IPS-20b (cell line): ENCODE data around the gene CCR5AS.
"Not testable (repeated sequence)": the region's sequence is repeated elsewhere in the genome, so short reads cannot be mapped to it uniquely, and the experiment has no call there.

Source experiments
- H3K27ac ChIP-seq: one replicate; pipeline ENCODE4 v1.5.1; 2013; ENCODE audit warnings: low read length
- H3K27me3 ChIP-seq: 2 replicates; pipeline ENCODE4 v1.6.1; 2013; ENCODE audit warnings: mild to moderate bottlenecking, low read length, inconsistent platforms; ENCODE audit not compliant: insufficient read depth
- H3K36me3 ChIP-seq: 2 replicates; pipeline ENCODE4 v1.6.1; 2013; ENCODE audit warnings: low read depth, mild to moderate bottlenecking, inconsistent platforms, low read length, moderate library complexity; ENCODE audit not compliant: insufficient read depth
- H3K4me1 ChIP-seq: 2 replicates; pipeline ENCODE4 v1.6.1; 2013; ENCODE audit warnings: mild to moderate bottlenecking, control low read depth, inconsistent platforms, low read length, moderate library complexity; ENCODE audit not compliant: insufficient read depth
- H3K4me3 ChIP-seq: 2 replicates; pipeline ENCODE4 v1.5.1; 2013; ENCODE audit warnings: mild to moderate bottlenecking, low read length, inconsistent platforms
- H3K9ac ChIP-seq: 2 replicates; pipeline ENCODE4 v1.6.1; 2013; ENCODE audit warnings: low read depth, mild to moderate bottlenecking, inconsistent platforms, low read length, moderate library complexity
- H3K9me3 ChIP-seq: 2 replicates; pipeline ENCODE4 v1.6.1; 2013; ENCODE audit warnings: mild to moderate bottlenecking, low read depth, low read length, inconsistent platforms; ENCODE audit not compliant: insufficient read depth

Gene CCR5AS

GRCh38 chr3:46337911-46338310, 69.0 kb downstream of the CCR5AS start:
- Histone ChIP-seq H3K4me3 (no peak overlapping the region), H3K9me3 (peaks cover 23% of the 10 kb centered on the region), H3K27ac (no peak overlapping the region), H3K27me3 (no peaks in the 10 kb centered on the region), H3K9ac (no peak overlapping the region), H3K4me1 (no peaks in the 10 kb centered on the region), H3K36me3 (no peaks in the 10 kb centered on the region)

- H3K4me3 ChIP-seq, result no peak overlapping the region
- H3K27ac ChIP-seq, result no peak overlapping the region
- no peaks in the 10 kb centered on the region for H3K27me3 ChIP-seq
- peaks cover 23% of the 10 kb centered on the region; the same call in 1 of the 2 replicates for H3K9me3 ChIP-seq
- no peak overlapping the region for H3K9ac ChIP-seq
- no peaks in the 10 kb centered on the region for H3K36me3 ChIP-seq
- H3K4me1 ChIP-seq, result no peaks in the 10 kb centered on the region
These were observed 71.3 kb downstream of the CCR5AS start for GRCh38 chr3:46335541-46335940.

- no peak overlapping the region for H3K4me3 ChIP-seq
- no peaks in the 10 kb centered on the region for H3K27me3 ChIP-seq
- H3K9me3 ChIP-seq, result peaks cover 22% of the 10 kb centered on the region; the same call in 1 of the 2 replicates
- no peak overlapping the region for H3K9ac ChIP-seq
- H3K36me3 ChIP-seq, result no peaks in the 10 kb centered on the region
- no peak overlapping the region for H3K27ac ChIP-seq
- H3K4me1 ChIP-seq, result no peaks in the 10 kb centered on the region
These were observed 72.0 kb downstream of the CCR5AS start for GRCh38 chr3:46334741-46335478.

GRCh38 chr3:46330676-46331075, 76.2 kb downstream of the CCR5AS start:
- not testable (repeated sequence) for H3K27me3 ChIP-seq, H3K4me3 ChIP-seq, H3K9ac ChIP-seq, H3K36me3 ChIP-seq, H3K4me1 ChIP-seq, H3K27ac ChIP-seq, H3K9me3 ChIP-seq

GRCh38 chr3:46325645-46326300, 81.1 kb downstream of the CCR5AS start:
- H3K36me3 ChIP-seq, result no peaks in the 10 kb centered on the region
- no peaks in the 10 kb centered on the region for H3K4me1 ChIP-seq
- no peaks in the 10 kb centered on the region; the same call in 1 of the 2 replicates for H3K9me3 ChIP-seq
- no peak overlapping the region for H3K4me3 ChIP-seq
- no peak overlapping the region for H3K27ac ChIP-seq
- no peak overlapping the region for H3K9ac ChIP-seq
- no peaks in the 10 kb centered on the region; the same call in 1 of the 2 replicates for H3K27me3 ChIP-seq

GRCh38 chr3:46324036-46324435, 82.8 kb downstream of the CCR5AS start:
- Histone ChIP-seq H3K4me3 (no peak overlapping the region), H3K36me3 (no peaks in the 10 kb centered on the region), H3K27ac (no peak overlapping the region), H3K9ac (no peak overlapping the region), H3K4me1 (no peaks in the 10 kb centered on the region), H3K27me3 (no peaks in the 10 kb centered on the region; the same call in 1 of the 2 replicates), H3K9me3 (no peaks in the 10 kb centered on the region; the same call in 1 of the 2 replicates)

- Histone ChIP-seq H3K4me3 (no peak overlapping the region), H3K36me3 (no peaks in the 10 kb centered on the region), H3K9ac (no peak overlapping the region)
These were observed 85.3 kb downstream of the CCR5AS start for GRCh38 chr3:46321461-46322104.

GRCh38 chr3:46318207-46318927, 88.5 kb downstream of the CCR5AS start:
- H3K36me3 ChIP-seq, result no peaks in the 10 kb centered on the region
- H3K9me3 ChIP-seq, result no peaks in the 10 kb centered on the region; the same call in 1 of the 2 replicates
- no peak overlapping the region for H3K27ac ChIP-seq
- H3K27me3 ChIP-seq, result no peaks in the 10 kb centered on the region; the same call in 1 of the 2 replicates
- H3K4me1 ChIP-seq, result no peaks in the 10 kb centered on the region
- H3K4me3 ChIP-seq, result no peak overlapping the region
- H3K9ac ChIP-seq, result no peak overlapping the region

More at GRCh38 chr3:46321461-46322104, 85.3 kb downstream of the CCR5AS start:
- Histone ChIP-seq H3K4me1 (no peaks in the 10 kb centered on the region), H3K9me3 (no peaks in the 10 kb centered on the region; the same call in 1 of the 2 replicates), H3K27me3 (no peaks in the 10 kb centered on the region; the same call in 1 of the 2 replicates), H3K27ac (no peak overlapping the region)

GRCh38 chr3:46316206-46316605, 90.7 kb downstream of the CCR5AS start:
- Histone ChIP-seq H3K27ac (no peak overlapping the region), H3K4me3 (no peak overlapping the region), H3K4me1 (peaks cover 5% of the 10 kb centered on the region), H3K9me3 (no peaks in the 10 kb centered on the region), H3K9ac (no peak overlapping the region), H3K27me3 (no peaks in the 10 kb centered on the region), H3K36me3 (no peaks in the 10 kb centered on the region)

GRCh38 chr3:46314517-46314916, 92.3 kb downstream of the CCR5AS start:
- H3K9ac ChIP-seq, result no peak overlapping the region
- peaks cover 11% of the 10 kb centered on the region for H3K4me1 ChIP-seq
- H3K27ac ChIP-seq, result no peak overlapping the region
- H3K27me3 ChIP-seq, result no peaks in the 10 kb centered on the region
- H3K9me3 ChIP-seq, result no peaks in the 10 kb centered on the region
- H3K36me3 ChIP-seq, result no peaks in the 10 kb centered on the region
- H3K4me3 ChIP-seq, result no peak overlapping the region
